Suprapubic skin (tissue), 4 donors: ENCODE data around the gene NCK2. TPM values are rescaled to one million over a fixed set of nuclear protein-coding genes. Genes with fewer than 3 reads are reported as not detected.

Source experiments
- DNase-seq, 2 donors: peaks; one replicate each; pipeline ENCODE4 v3.0.0-alpha.2; 2019; ENCODE audit warnings: low spot score in 2 of 2
- H3K27ac ChIP-seq: fragments of 200-600 bp; sonication (generic); one replicate; pipeline ENCODE4 v1.5.1; 2019
- H3K27me3 ChIP-seq: fragments of 200-600 bp; sonication (generic); one replicate; pipeline ENCODE4 v1.5.1; 2019
- H3K36me3 ChIP-seq: fragments of 200-600 bp; sonication (generic); one replicate; pipeline ENCODE4 v1.5.1; 2019
- H3K4me1 ChIP-seq: fragments of 200-600 bp; sonication (generic); one replicate; pipeline ENCODE4 v1.5.1; 2019
- H3K4me3 ChIP-seq: fragments of 200-600 bp; sonication (generic); one replicate; pipeline ENCODE4 v1.5.1; 2019; ENCODE audit warnings: mild to moderate bottlenecking
- H3K9me3 ChIP-seq: fragments of 200-600 bp; sonication (generic); one replicate; pipeline ENCODE4 v1.5.1; 2019
- CTCF ChIP-seq, 2 donors: fragments of 200-600 bp in 1 of 2; fragments of 450-650 bp in 1 of 2; sonication (generic) in 1 of 2; IDR thresholded peaks; one replicate each; pipeline ENCODE4 v1.5.1; 2016 to 2019; ENCODE audit warnings: antibody characterized with exemption in 2 of 2, mild to moderate bottlenecking in 1 of 2, moderate library complexity in 1 of 2
- EP300 ChIP-seq: sonication (generic); formaldehyde crosslinking; IDR thresholded peaks from one replicate; pipeline ENCODE4 v1.6.1; 2017; ENCODE audit warnings: antibody characterized with exemption
- POLR2A ChIP-seq, 2 donors: fragments of 450-650 bp; IDR thresholded peaks; one replicate each; pipeline ENCODE4 v1.6.1; 2017; ENCODE audit warnings: antibody characterized with exemption in 2 of 2, mild to moderate bottlenecking in 2 of 2, moderate library complexity in 2 of 2
- POLR2AphosphoS5 ChIP-seq, 3 donors: sonication (generic); formaldehyde crosslinking; IDR thresholded peaks; one replicate each; pipeline ENCODE4 v1.6.1; 2017; ENCODE audit warnings: antibody characterized with exemption in 3 of 3
- WGBS: methylation state at CpG from one replicate; pipeline ENCODE4 v1.1.5; 2018; 5-methylcytosine and 5-hydroxymethylcytosine counted together
- total RNA-seq, 4 donors: library from RNA; depleted of rRNA; stranded (reverse); fragments of >200 nt; gene quantifications; one replicate each; pipeline ENCODE4 v1.1.0, GENCODE V29; 2016

The NCK2 gene
- total RNA-seq, 4 donors from 2014 or later, result 40.1 to 59.4 (median 49.2) TPM

- Histone ChIP-seq H3K4me1 (peaks cover 42% of the 10 kb centered on the region), H3K36me3 (no peaks in the 10 kb centered on the region), H3K27ac (no peak overlapping the region), H3K9me3 (no peaks in the 10 kb centered on the region), H3K27me3 (no peaks in the 10 kb centered on the region), H3K4me3 (no peak overlapping the region)
- no peak for DNase-seq
- TF ChIP-seq CTCF (IDR thresholded peaks at IDR 0.05), result no peak
- no peak for TF ChIP-seq EP300
- TF ChIP-seq POLR2A (IDR thresholded peaks at IDR 0.05), result no peak
- no peak for TF ChIP-seq POLR2AphosphoS5 (IDR thresholded peaks at IDR 0.05)
- 54% methylated on average over 5 of the region's 5 CpGs for WGBS
Observed at GRCh38 chr2:105779394-105779793, 34.7 kb downstream of the NCK2 start.

- H3K4me1 ChIP-seq, result peaks cover 32% of the 10 kb centered on the region
- TF ChIP-seq EP300 (no peak), POLR2AphosphoS5 (IDR thresholded peaks at IDR 0.05) (no peak), POLR2A (IDR thresholded peaks at IDR 0.05) (no peak), CTCF (IDR thresholded peaks at IDR 0.05) (no peak)
- 93% methylated on average over 5 of the region's 5 CpGs for WGBS
- H3K4me3 ChIP-seq, result no peak overlapping the region
- H3K36me3 ChIP-seq, result no peaks in the 10 kb centered on the region
- H3K27me3 ChIP-seq, result no peaks in the 10 kb centered on the region
- no peak for DNase-seq
- H3K27ac ChIP-seq, result no peak overlapping the region
- H3K9me3 ChIP-seq, result no peaks in the 10 kb centered on the region
Observed at GRCh38 chr2:105780606-105781005, 35.9 kb downstream of the NCK2 start.

GRCh38 chr2:105781274-105781978, 36.7 kb downstream of the NCK2 start:
- 86% methylated on average over 10 of the region's 10 CpGs for WGBS
- H3K4me3 ChIP-seq, result no peak overlapping the region
- H3K27ac ChIP-seq, result no peak overlapping the region
- H3K4me1 ChIP-seq, result peaks cover 27% of the 10 kb centered on the region
- no peaks in the 10 kb centered on the region for H3K36me3 ChIP-seq
- DNase-seq, result no peak
- H3K9me3 ChIP-seq, result no peaks in the 10 kb centered on the region
- H3K27me3 ChIP-seq, result no peaks in the 10 kb centered on the region
- TF ChIP-seq EP300 (no peak), POLR2AphosphoS5 (IDR thresholded peaks at IDR 0.05) (no peak), POLR2A (IDR thresholded peaks at IDR 0.05) (no peak), CTCF (IDR thresholded peaks at IDR 0.05) (no peak)

- Histone ChIP-seq H3K27ac (no peak overlapping the region), H3K9me3 (no peaks in the 10 kb centered on the region), H3K27me3 (no peaks in the 10 kb centered on the region), H3K4me3 (no peak overlapping the region), H3K36me3 (no peaks in the 10 kb centered on the region), H3K4me1 (peaks cover 26% of the 10 kb centered on the region)
- no peak for TF ChIP-seq EP300
- TF ChIP-seq CTCF (IDR thresholded peaks at IDR 0.05), result no peak
- no peak for TF ChIP-seq POLR2AphosphoS5 (IDR thresholded peaks at IDR 0.05)
- no peak for TF ChIP-seq POLR2A (IDR thresholded peaks at IDR 0.05)
- DNase-seq, result no peak
- 84% methylated on average over 4 of the region's 6 CpGs for WGBS
Observed at GRCh38 chr2:105782123-105782522, 37.4 kb downstream of the NCK2 start.

- no peak for DNase-seq
- Histone ChIP-seq H3K4me1 (peaks cover 26% of the 10 kb centered on the region), H3K9me3 (no peaks in the 10 kb centered on the region), H3K36me3 (no peaks in the 10 kb centered on the region), H3K27ac (no peak overlapping the region), H3K4me3 (no peak overlapping the region), H3K27me3 (no peaks in the 10 kb centered on the region)
- TF ChIP-seq CTCF (IDR thresholded peaks at IDR 0.05), result no peak
- no peak for TF ChIP-seq EP300
- no peak for TF ChIP-seq POLR2AphosphoS5 (IDR thresholded peaks at IDR 0.05)
- TF ChIP-seq POLR2A (IDR thresholded peaks at IDR 0.05), result no peak
- 84% methylated on average over 12 of the region's 12 CpGs for WGBS
Observed at GRCh38 chr2:105782646-105783045, 37.9 kb downstream of the NCK2 start.
